GM19328 (cell line): ENCODE results near the gene MGAM2.

ENCODE experiments used
- ATAC-seq: cut with Tn5 transposase; IDR thresholded peaks from one replicate; pipeline ENCODE4 v1.9.1; 2021; ENCODE audit warnings: mild to moderate bottlenecking, moderate library complexity; ENCODE audit not compliant: unreplicated experiment

The MGAM2 gene

DNA sequence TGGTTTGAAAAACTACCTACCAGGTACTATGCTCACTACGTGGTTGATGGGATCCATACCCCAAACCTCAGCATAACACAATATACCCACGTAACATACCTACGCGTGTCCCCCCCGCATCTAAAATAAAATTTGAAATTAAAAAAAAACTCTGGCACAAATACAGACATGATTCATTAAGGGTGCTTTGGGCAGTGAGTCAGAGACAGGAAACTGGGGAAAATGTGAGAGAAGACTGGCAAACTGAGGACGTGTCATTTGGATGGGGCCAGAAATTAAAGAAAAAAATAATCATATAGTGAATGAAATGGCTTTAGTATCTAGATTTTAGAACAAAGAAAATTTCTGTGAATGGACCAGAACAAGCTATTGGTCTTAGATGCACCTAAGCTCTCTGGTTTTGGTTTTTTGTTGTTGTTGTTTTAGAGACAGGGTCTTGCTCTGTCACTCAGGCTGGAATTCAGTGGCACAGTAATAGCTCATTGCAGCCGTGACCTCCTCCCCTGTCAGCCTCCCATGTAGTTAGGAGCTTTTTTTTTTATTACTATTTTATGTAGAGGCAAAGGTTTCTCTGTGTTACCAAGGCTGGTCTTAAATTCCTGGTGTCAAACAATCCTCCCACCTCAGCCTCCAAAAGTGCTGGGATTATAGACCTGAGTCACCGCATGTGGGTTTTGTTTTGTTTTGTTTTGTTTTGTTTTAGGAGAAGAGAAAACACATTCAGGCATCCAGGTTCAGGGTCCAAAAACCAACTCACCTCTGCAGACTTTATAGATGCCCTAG, 152.3 kb downstream of the MGAM2 start:
- ATAC-seq = no peak
